ENCODE results near the gene FRMD8.

Gene FRMD8

GRCh38 chr11:65366340-65366773, 20.1 kb upstream of the FRMD8 start:
- peak; percentile 80 for DNase-seq (ENCODE audit: low read depth)
- no peak overlapping the region for H3K4me3 ChIP-seq (ENCODE audit: low read depth, low read length)
- TF ChIP-seq MYC (IDR thresholded peaks at IDR 0.05; ENCODE audit: low read depth, low read length) (no peak), CTCF (IDR thresholded peaks at IDR 0.05; ENCODE audit: low read depth, low read length) (peak; percentile 67), MAX (IDR thresholded peaks at IDR 0.05; ENCODE audit: low read depth, low read length) (0 out of 2 replicates have a peak, but pooled peaks have one; percentile 5)

- no peak overlapping the region for H3K4me3 ChIP-seq (ENCODE audit: low read depth, low read length)
- TF ChIP-seq MYC (IDR thresholded peaks at IDR 0.05; ENCODE audit: low read depth, low read length) = 0 out of 2 replicates have a peak, but pooled peaks have one; percentile 7
- TF ChIP-seq POLR2A (IDR thresholded peaks at IDR 0.05; ENCODE audit: extremely low read depth, insufficient read length) = no peak
- DNase-seq (ENCODE audit: low read depth) = no peak
Observed at GRCh38 chr11:65370659-65371049, 15.8 kb upstream of the FRMD8 start.

GRCh38 chr11:65373839-65374580, 12.4 kb upstream of the FRMD8 start:
- no peak for DNase-seq (ENCODE audit: low read depth)
- no peak for TF ChIP-seq MAX (IDR thresholded peaks at IDR 0.05; ENCODE audit: low read depth, low read length)
- TF ChIP-seq CTCF (IDR thresholded peaks at IDR 0.05; ENCODE audit: low read depth, low read length) = no peak
- no peak for TF ChIP-seq MYC (IDR thresholded peaks at IDR 0.05; ENCODE audit: low read depth, low read length)
- no peak for TF ChIP-seq POLR2A (IDR thresholded peaks at IDR 0.05; ENCODE audit: extremely low read depth, insufficient read length)
- H3K4me3 ChIP-seq (ENCODE audit: low read depth, low read length) = no peak overlapping the region

- no peak for TF ChIP-seq CTCF (IDR thresholded peaks at IDR 0.05; ENCODE audit: low read depth, low read length)
- TF ChIP-seq MAX (IDR thresholded peaks at IDR 0.05; ENCODE audit: low read depth, low read length) = no peak
- no peak for TF ChIP-seq MYC (IDR thresholded peaks at IDR 0.05; ENCODE audit: low read depth, low read length)
- no peak for TF ChIP-seq POLR2A (IDR thresholded peaks at IDR 0.05; ENCODE audit: extremely low read depth, insufficient read length)
- DNase-seq (ENCODE audit: low read depth) = no peak
- no peak overlapping the region for H3K4me3 ChIP-seq (ENCODE audit: low read depth, low read length)
Observed at GRCh38 chr11:65375012-65375411, 11.4 kb upstream of the FRMD8 start.

GRCh38 chr11:65376138-65376713, 10.2 kb upstream of the FRMD8 start:
- TF ChIP-seq POLR2A (IDR thresholded peaks at IDR 0.05; ENCODE audit: extremely low read depth, insufficient read length) (no peak), MAX (IDR thresholded peaks at IDR 0.05; ENCODE audit: low read depth, low read length) (no peak), MYC (IDR thresholded peaks at IDR 0.05; ENCODE audit: low read depth, low read length) (no peak), CTCF (IDR thresholded peaks at IDR 0.05; ENCODE audit: low read depth, low read length) (no peak)
- DNase-seq (ENCODE audit: low read depth) = no peak
- H3K4me3 ChIP-seq (ENCODE audit: low read depth, low read length) = no peak overlapping the region

- TF ChIP-seq POLR2A (IDR thresholded peaks at IDR 0.05; ENCODE audit: extremely low read depth, insufficient read length) = no peak
- TF ChIP-seq MYC (IDR thresholded peaks at IDR 0.05; ENCODE audit: low read depth, low read length) = no peak
- no peak for TF ChIP-seq MAX (IDR thresholded peaks at IDR 0.05; ENCODE audit: low read depth, low read length)
- no peak for TF ChIP-seq CTCF (IDR thresholded peaks at IDR 0.05; ENCODE audit: low read depth, low read length)
- no peak overlapping the region for H3K4me3 ChIP-seq (ENCODE audit: low read depth, low read length)
- no peak for DNase-seq (ENCODE audit: low read depth)
Observed at GRCh38 chr11:65377036-65377435, 9.4 kb upstream of the FRMD8 start.
